ENCODE measurements around the gene SLC37A1. TPM values are rescaled to one million over a fixed set of nuclear protein-coding genes. Genes with fewer than 3 reads are reported as not detected.

SLC37A1 gene
- total RNA-seq, 1 experiment from 2014 or later, result 15.0 TPM

DNA sequence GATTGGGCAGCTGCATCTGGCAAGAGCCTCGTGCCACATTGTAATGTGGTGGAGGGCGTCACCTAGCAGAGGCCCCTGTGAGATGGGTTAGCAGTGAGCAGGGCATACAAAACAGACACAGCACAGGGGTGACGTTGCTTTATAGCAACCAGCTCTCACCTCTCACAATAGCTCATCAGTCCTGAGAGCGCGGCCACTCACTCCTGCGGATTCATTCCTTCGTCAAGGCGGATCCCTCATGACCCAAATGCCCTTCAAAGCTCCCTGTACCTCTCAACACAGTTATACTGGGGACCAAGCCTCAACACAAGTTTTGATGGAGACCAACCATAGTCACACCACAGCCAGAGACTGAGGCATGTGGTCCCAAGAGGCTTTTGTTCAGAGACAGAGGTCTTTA lies 22.9 kb downstream of the SLC37A1 start:
- DNase-seq (ENCODE audit: low read depth, low spot score), result no peak
- ChIA-PET RAD21 (ENCODE audit: low non-redundant PET in 1 of 2, low total read pairs in 2 of 2, uncharacterized antibody in 2 of 2, unreplicated experiment in 2 of 2) (interaction anchor here in 1 of 2 experiments (0.9 kb wide), 1 partner anchor 69 kb away, joined by 4 read pairs; no protein-coding TSS in a partner anchor), POLR2A (no interaction called here), CTCF (interaction anchor here (3.4 kb wide), 1 partner anchor 69 kb away, joined by 10 read pairs; no protein-coding TSS in a partner anchor)
- no peak overlapping the region for H2AFZ ChIP-seq (ENCODE audit: low read depth, low read length, poor library complexity, severe bottlenecking)
- H3K27ac ChIP-seq (ENCODE audit: low read depth, low read length), result no peak overlapping the region
- no peaks in the 10 kb centered on the region for H3K9me2 ChIP-seq (ENCODE audit: insufficient read depth)
- H4K20me1 ChIP-seq (ENCODE audit: insufficient read depth), result no peaks in the 10 kb centered on the region
- H3K4me3 ChIP-seq (replicated peaks in 1 of 2; ENCODE audit: low read depth in 1 of 2, low read length in 2 of 2), result no peak overlapping the region
- no peak overlapping the region for H3K9ac ChIP-seq (ENCODE audit: low read length)
- H3K79me2 ChIP-seq (ENCODE audit: insufficient read depth, low read length), result no peaks in the 10 kb centered on the region
- H3K36me3 ChIP-seq (ENCODE audit: control insufficient read depth in 1 of 2, insufficient read depth in 2 of 2, low read length in 2 of 2), result 0 out of 4 replicates have a peak, but pooled peaks cover 0 to 6% of the 10 kb centered on the region in 2 experiments
- intact Hi-C loops (cut with micrococcal nuclease), result loop anchor here (2.0 to 10.0 kb wide), 4 partner anchors 70 to 382 kb away; no protein-coding TSS in a partner anchor
- no peak for TF ChIP-seq POLR2A (IDR thresholded peaks at IDR 0.05; ENCODE audit: borderline replicate concordance, extremely low read depth, insufficient read depth, insufficient read length)
- no peak for TF ChIP-seq ZFX (IDR thresholded peaks at IDR 0.05)
- no peak for TF ChIP-seq CEBPB (IDR thresholded peaks at IDR 0.05; ENCODE audit: low read depth)
- TF ChIP-seq ZNF274 (IDR thresholded peaks at IDR 0.05; ENCODE audit: low read depth, low read length), result no peak
- TF ChIP-seq, protein P1, sequence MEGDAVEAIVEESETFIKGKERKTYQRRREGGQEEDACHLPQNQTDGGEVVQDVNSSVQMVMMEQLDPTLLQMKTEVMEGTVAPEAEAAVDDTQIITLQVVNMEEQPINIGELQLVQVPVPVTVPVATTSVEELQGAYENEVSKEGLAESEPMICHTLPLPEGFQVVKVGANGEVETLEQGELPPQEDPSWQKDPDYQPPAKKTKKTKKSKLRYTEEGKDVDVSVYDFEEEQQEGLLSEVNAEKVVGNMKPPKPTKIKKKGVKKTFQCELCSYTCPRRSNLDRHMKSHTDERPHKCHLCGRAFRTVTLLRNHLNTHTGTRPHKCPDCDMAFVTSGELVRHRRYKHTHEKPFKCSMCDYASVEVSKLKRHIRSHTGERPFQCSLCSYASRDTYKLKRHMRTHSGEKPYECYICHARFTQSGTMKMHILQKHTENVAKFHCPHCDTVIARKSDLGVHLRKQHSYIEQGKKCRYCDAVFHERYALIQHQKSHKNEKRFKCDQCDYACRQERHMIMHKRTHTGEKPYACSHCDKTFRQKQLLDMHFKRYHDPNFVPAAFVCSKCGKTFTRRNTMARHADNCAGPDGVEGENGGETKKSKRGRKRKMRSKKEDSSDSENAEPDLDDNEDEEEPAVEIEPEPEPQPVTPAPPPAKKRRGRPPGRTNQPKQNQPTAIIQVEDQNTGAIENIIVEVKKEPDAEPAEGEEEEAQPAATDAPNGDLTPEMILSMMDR (IDR thresholded peaks at IDR 0.05 in 2 of 3, conservative IDR thresholded peaks at IDR 0.05 in 1 of 3; ENCODE audit: borderline replicate concordance in 1 of 3, insufficient read depth in 1 of 3, low read depth in 2 of 3, low read length in 2 of 3), result no peak
- no peak for TF ChIP-seq EZH2phosphoT487 (IDR thresholded peaks at IDR 0.05; ENCODE audit: borderline replicate concordance)
- TF ChIP-seq POLR2AphosphoS5 (IDR thresholded peaks at IDR 0.05; ENCODE audit: low read depth, low read length), result no peak
- no peak for TF ChIP-seq FOSL1 (IDR thresholded peaks at IDR 0.05; ENCODE audit: low read depth)
- TF ChIP-seq, protein P2, sequence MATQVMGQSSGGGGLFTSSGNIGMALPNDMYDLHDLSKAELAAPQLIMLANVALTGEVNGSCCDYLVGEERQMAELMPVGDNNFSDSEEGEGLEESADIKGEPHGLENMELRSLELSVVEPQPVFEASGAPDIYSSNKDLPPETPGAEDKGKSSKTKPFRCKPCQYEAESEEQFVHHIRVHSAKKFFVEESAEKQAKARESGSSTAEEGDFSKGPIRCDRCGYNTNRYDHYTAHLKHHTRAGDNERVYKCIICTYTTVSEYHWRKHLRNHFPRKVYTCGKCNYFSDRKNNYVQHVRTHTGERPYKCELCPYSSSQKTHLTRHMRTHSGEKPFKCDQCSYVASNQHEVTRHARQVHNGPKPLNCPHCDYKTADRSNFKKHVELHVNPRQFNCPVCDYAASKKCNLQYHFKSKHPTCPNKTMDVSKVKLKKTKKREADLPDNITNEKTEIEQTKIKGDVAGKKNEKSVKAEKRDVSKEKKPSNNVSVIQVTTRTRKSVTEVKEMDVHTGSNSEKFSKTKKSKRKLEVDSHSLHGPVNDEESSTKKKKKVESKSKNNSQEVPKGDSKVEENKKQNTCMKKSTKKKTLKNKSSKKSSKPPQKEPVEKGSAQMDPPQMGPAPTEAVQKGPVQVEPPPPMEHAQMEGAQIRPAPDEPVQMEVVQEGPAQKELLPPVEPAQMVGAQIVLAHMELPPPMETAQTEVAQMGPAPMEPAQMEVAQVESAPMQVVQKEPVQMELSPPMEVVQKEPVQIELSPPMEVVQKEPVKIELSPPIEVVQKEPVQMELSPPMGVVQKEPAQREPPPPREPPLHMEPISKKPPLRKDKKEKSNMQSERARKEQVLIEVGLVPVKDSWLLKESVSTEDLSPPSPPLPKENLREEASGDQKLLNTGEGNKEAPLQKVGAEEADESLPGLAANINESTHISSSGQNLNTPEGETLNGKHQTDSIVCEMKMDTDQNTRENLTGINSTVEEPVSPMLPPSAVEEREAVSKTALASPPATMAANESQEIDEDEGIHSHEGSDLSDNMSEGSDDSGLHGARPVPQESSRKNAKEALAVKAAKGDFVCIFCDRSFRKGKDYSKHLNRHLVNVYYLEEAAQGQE (IDR thresholded peaks at IDR 0.05; ENCODE audit: low read depth), result no peak
- no peak for TF ChIP-seq RAD21 (IDR thresholded peaks at IDR 0.05; ENCODE audit: low read depth)
- no peak for TF ChIP-seq ELF1 (IDR thresholded peaks at IDR 0.05; ENCODE audit: borderline replicate concordance, low read depth)
- TF ChIP-seq, protein P3, sequence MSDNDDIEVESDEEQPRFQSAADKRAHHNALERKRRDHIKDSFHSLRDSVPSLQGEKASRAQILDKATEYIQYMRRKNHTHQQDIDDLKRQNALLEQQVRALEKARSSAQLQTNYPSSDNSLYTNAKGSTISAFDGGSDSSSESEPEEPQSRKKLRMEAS (IDR thresholded peaks at IDR 0.05), result no peak
- TF ChIP-seq, protein P4, sequence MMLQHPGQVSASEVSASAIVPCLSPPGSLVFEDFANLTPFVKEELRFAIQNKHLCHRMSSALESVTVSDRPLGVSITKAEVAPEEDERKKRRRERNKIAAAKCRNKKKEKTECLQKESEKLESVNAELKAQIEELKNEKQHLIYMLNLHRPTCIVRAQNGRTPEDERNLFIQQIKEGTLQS (IDR thresholded peaks at IDR 0.05), result no peak
- no peak overlapping the region for H3K4me2 ChIP-seq (ENCODE audit: low read length)
- H3K9me3 ChIP-seq (ENCODE audit: control insufficient read depth in 1 of 2, insufficient read depth in 1 of 2, low read depth in 1 of 2, low read length in 2 of 2), result no peaks in the 10 kb centered on the region
- no peaks in the 10 kb centered on the region for H3K4me1 ChIP-seq (ENCODE audit: control insufficient read depth in 1 of 2, insufficient read depth in 2 of 2, low read length in 2 of 2)
- no peak for ATAC-seq
- no peaks in the 10 kb centered on the region for H3K27me3 ChIP-seq (ENCODE audit: insufficient read depth, low read length)
- BruUV-seq (replicated peaks), result no TSS peak

Data from HCT116 (cell line).